ENCODE data around the gene APMAP. TPM values are rescaled to one million over a fixed set of nuclear protein-coding genes. Genes with fewer than 3 reads are reported as not detected.

APMAP gene
- total and polyA plus RNA-seq, 4 donors: 132 to 378 (median 234) TPM

DNA sequence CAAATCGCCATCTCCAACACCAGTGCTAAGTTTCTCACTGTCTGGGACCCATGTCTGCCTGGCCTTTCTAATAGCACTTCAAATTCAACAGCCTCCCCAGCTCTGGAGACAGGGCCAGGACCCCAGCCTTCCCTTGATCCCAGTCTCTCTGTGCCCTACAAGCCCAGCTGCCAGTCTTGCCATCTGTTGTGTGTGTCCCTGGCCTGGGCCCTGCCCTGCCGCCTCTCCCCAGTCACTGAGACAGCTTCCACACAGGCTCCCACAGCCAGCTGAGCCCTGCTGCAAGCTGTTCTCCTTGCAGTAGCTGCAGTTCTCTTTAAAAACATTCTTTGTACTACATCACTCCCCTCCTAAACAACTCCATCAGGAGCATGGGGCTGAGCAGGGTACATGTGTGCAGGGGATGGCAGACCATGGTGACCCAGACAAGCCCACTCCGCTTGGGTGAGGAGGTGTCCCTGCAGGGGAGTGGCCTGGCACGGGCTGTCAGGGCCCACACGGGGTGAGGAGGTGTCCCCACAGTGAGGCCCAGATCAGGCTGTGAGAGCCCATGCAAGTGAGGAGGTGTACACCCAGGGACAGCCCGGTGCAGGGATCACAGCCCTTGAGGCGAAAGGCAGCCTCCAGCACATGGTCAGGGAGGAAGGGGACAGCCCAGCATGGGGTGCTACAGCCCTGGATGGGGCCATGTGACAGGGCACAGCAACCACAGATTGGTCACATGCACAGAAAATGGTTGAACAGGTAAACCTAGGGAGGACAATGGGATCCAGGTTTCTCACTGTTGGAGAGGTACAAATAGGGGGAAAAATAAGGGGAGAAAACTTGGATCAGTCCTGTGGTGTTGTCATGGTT lies 27.3 kb downstream of the APMAP start:
- WGBS: 95% methylated on average over 7 of the region's 7 CpGs
- no peak for DNase-seq (ENCODE audit: low spot score)
- Histone ChIP-seq H3K4me3 (ENCODE audit: low read depth in 1 of 3, low read length in 3 of 3) (no peak overlapping the region), H3K27me3 (ENCODE audit: control insufficient read depth in 4 of 4, insufficient read depth in 4 of 4, low read length in 3 of 4) (no peaks in the 10 kb centered on the region), H3K4me1 (ENCODE audit: control insufficient read depth in 4 of 4, insufficient read depth in 4 of 4, low read length in 3 of 4) (peaks cover 0 to 3% (median 0%) of the 10 kb centered on the region in 4 donors), H3K9ac (ENCODE audit: low read depth in 1 of 2, low read length in 2 of 2) (no peak overlapping the region), H3K36me3 (ENCODE audit: control insufficient read depth in 4 of 4, insufficient read depth in 3 of 4, low read depth in 1 of 4, low read length in 3 of 4) (peaks cover 39 to 95% (median 83%) of the 10 kb centered on the region in 4 donors), H3K9me3 (ENCODE audit: control insufficient read depth in 4 of 4, low read length in 3 of 4) (no peaks in the 10 kb centered on the region), H3K27ac (ENCODE audit: low read depth in 1 of 2, low read length in 2 of 2) (no peak overlapping the region)
- TF ChIP-seq HNF4G (IDR thresholded peaks at IDR 0.05) (no peak), JUND (IDR thresholded peaks at IDR 0.05) (no peak), RAD21 (IDR thresholded peaks at IDR 0.05) (no peak), SP1 (IDR thresholded peaks at IDR 0.05) (no peak), GABPA (IDR thresholded peaks at IDR 0.05 in 1 of 2, conservative IDR thresholded peaks at IDR 0.05 in 1 of 2) (no peak), YY1 (IDR thresholded peaks at IDR 0.05) (no peak)
- TF ChIP-seq, protein P1, sequence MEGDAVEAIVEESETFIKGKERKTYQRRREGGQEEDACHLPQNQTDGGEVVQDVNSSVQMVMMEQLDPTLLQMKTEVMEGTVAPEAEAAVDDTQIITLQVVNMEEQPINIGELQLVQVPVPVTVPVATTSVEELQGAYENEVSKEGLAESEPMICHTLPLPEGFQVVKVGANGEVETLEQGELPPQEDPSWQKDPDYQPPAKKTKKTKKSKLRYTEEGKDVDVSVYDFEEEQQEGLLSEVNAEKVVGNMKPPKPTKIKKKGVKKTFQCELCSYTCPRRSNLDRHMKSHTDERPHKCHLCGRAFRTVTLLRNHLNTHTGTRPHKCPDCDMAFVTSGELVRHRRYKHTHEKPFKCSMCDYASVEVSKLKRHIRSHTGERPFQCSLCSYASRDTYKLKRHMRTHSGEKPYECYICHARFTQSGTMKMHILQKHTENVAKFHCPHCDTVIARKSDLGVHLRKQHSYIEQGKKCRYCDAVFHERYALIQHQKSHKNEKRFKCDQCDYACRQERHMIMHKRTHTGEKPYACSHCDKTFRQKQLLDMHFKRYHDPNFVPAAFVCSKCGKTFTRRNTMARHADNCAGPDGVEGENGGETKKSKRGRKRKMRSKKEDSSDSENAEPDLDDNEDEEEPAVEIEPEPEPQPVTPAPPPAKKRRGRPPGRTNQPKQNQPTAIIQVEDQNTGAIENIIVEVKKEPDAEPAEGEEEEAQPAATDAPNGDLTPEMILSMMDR (IDR thresholded peaks at IDR 0.05; ENCODE audit: low read depth, low read length, missing input control): no peak
- TF ChIP-seq, protein P2, sequence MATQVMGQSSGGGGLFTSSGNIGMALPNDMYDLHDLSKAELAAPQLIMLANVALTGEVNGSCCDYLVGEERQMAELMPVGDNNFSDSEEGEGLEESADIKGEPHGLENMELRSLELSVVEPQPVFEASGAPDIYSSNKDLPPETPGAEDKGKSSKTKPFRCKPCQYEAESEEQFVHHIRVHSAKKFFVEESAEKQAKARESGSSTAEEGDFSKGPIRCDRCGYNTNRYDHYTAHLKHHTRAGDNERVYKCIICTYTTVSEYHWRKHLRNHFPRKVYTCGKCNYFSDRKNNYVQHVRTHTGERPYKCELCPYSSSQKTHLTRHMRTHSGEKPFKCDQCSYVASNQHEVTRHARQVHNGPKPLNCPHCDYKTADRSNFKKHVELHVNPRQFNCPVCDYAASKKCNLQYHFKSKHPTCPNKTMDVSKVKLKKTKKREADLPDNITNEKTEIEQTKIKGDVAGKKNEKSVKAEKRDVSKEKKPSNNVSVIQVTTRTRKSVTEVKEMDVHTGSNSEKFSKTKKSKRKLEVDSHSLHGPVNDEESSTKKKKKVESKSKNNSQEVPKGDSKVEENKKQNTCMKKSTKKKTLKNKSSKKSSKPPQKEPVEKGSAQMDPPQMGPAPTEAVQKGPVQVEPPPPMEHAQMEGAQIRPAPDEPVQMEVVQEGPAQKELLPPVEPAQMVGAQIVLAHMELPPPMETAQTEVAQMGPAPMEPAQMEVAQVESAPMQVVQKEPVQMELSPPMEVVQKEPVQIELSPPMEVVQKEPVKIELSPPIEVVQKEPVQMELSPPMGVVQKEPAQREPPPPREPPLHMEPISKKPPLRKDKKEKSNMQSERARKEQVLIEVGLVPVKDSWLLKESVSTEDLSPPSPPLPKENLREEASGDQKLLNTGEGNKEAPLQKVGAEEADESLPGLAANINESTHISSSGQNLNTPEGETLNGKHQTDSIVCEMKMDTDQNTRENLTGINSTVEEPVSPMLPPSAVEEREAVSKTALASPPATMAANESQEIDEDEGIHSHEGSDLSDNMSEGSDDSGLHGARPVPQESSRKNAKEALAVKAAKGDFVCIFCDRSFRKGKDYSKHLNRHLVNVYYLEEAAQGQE (IDR thresholded peaks at IDR 0.05): no peak
- TF ChIP-seq, protein P3, sequence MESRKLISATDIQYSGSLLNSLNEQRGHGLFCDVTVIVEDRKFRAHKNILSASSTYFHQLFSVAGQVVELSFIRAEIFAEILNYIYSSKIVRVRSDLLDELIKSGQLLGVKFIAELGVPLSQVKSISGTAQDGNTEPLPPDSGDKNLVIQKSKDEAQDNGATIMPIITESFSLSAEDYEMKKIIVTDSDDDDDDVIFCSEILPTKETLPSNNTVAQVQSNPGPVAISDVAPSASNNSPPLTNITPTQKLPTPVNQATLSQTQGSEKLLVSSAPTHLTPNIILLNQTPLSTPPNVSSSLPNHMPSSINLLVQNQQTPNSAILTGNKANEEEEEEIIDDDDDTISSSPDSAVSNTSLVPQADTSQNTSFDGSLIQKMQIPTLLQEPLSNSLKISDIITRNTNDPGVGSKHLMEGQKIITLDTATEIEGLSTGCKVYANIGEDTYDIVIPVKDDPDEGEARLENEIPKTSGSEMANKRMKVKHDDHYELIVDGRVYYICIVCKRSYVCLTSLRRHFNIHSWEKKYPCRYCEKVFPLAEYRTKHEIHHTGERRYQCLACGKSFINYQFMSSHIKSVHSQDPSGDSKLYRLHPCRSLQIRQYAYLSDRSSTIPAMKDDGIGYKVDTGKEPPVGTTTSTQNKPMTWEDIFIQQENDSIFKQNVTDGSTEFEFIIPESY (IDR thresholded peaks at IDR 0.05): no peak
- TF ChIP-seq, protein P4, sequence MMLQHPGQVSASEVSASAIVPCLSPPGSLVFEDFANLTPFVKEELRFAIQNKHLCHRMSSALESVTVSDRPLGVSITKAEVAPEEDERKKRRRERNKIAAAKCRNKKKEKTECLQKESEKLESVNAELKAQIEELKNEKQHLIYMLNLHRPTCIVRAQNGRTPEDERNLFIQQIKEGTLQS (IDR thresholded peaks at IDR 0.05): no peak

DNA sequence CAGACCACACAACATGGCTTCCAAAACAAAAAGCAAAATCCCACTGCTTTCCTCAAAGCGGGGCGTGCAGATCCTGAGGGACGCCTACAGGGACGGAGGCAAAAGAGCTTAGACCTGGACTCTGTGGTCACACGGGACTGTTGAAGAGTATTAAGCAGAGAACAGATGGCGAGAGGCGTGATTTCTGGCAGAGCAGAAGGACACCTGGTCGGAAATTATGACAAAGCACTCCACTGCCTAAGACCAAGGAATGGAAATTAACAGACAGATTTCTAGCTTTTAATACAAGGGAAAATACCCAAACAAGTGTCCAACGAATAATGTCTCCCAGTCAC lies 28.1 kb downstream of the APMAP start:
- peaks cover 0 to 3% (median 0%) of the 10 kb centered on the region in 4 donors for H3K4me1 ChIP-seq (ENCODE audit: control insufficient read depth in 4 of 4, insufficient read depth in 4 of 4, low read length in 3 of 4)
- WGBS: 97% methylated on average over 9 of the region's 9 CpGs
- H3K27ac ChIP-seq (ENCODE audit: low read depth in 1 of 2, low read length in 2 of 2): no peak overlapping the region
- DNase-seq (ENCODE audit: low spot score): no peak
- no peak overlapping the region for H3K4me3 ChIP-seq (ENCODE audit: low read depth in 1 of 3, low read length in 3 of 3)
- H3K27me3 ChIP-seq (ENCODE audit: control insufficient read depth in 4 of 4, insufficient read depth in 4 of 4, low read length in 3 of 4): no peaks in the 10 kb centered on the region
- H3K9ac ChIP-seq (ENCODE audit: low read depth in 1 of 2, low read length in 2 of 2): no peak overlapping the region
- H3K36me3 ChIP-seq (ENCODE audit: control insufficient read depth in 4 of 4, insufficient read depth in 3 of 4, low read depth in 1 of 4, low read length in 3 of 4): peaks cover 38 to 95% (median 82%) of the 10 kb centered on the region in 4 donors
- H3K9me3 ChIP-seq (ENCODE audit: control insufficient read depth in 4 of 4, low read length in 3 of 4): no peaks in the 10 kb centered on the region
- TF ChIP-seq, protein P4 (IDR thresholded peaks at IDR 0.05): no peak
- TF ChIP-seq RAD21 (IDR thresholded peaks at IDR 0.05) (no peak), JUND (IDR thresholded peaks at IDR 0.05) (no peak), SP1 (IDR thresholded peaks at IDR 0.05) (no peak), YY1 (IDR thresholded peaks at IDR 0.05) (no peak), RXRA (IDR thresholded peaks at IDR 0.05) (no peak), FOXA1 (IDR thresholded peaks at IDR 0.05) (no peak)
- TF ChIP-seq, protein P5, sequence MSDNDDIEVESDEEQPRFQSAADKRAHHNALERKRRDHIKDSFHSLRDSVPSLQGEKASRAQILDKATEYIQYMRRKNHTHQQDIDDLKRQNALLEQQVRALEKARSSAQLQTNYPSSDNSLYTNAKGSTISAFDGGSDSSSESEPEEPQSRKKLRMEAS (IDR thresholded peaks at IDR 0.05): no peak
- TF ChIP-seq, protein P3 (IDR thresholded peaks at IDR 0.05): no peak
- TF ChIP-seq, protein P2 (IDR thresholded peaks at IDR 0.05): no peak

All from liver (tissue), 9 donors.